Measurements from ENCODE around the gene BRICD5. TPM values are rescaled to one million over a fixed set of nuclear protein-coding genes. Genes with fewer than 3 reads are reported as not detected.

The BRICD5 gene
- total and polyA plus RNA-seq, 2 experiments from 2014 or later = 6.2 to 9.9 TPM

DNA sequence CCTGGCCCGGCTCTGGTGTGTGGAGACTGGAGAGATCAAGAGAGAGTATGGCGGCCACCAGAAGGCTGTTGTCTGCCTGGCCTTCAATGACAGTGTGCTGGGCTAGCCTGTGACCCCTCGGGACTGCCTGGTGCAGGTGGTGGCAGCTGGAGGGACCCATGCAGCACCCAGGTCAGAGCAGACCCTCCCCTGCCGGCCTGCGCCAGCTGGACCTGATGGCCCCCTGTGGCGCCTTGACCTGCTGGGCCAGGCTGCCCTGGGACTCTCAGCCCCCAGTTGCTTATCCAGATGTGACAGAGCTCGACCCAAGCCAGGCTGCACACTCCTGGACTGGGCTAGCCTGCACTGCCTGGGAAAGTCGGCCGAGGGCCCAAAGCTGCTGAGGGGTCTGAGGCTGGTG lies 1.9 kb downstream of the BRICD5 start:
- Histone ChIP-seq H2AFZ (no peak overlapping the region), H3K36me3 (replicated peaks; ENCODE audit: insufficient read depth, low read depth) (no peaks in the 10 kb centered on the region), H3K27ac (no peak overlapping the region), H3K79me2 (peaks cover 27% of the 10 kb centered on the region), H3K4me3 (no peak overlapping the region), H3K27me3 (no peaks in the 10 kb centered on the region), H3K9me3 (ENCODE audit: low read depth) (no peaks in the 10 kb centered on the region), H4K20me1 (ENCODE audit: insufficient read depth, poor library complexity, severe bottlenecking) (peaks cover 8% of the 10 kb centered on the region), H3K4me2 (no peak overlapping the region), H3K4me1 (ENCODE audit: insufficient read depth) (peaks cover 16% of the 10 kb centered on the region), H3K9me2 (replicated peaks; ENCODE audit: insufficient read depth) (no peaks in the 10 kb centered on the region)
- whole genome bisulfite sequencing (ENCODE audit: low lambda C conversion rate, missing lambda C conversion rate) = 96% methylated on average over 9 of the region's 9 CpGs
- DNase-seq (ENCODE audit: low spot score) = no peak
- TF ChIP-seq EZH2phosphoT487 (IDR thresholded peaks at IDR 0.05; ENCODE audit: low read depth, severe bottlenecking, unreplicated experiment) (no peak), EZH2 (IDR thresholded peaks at IDR 0.05; ENCODE audit: borderline replicate concordance) (no peak)
- TF ChIP-seq, protein P1, sequence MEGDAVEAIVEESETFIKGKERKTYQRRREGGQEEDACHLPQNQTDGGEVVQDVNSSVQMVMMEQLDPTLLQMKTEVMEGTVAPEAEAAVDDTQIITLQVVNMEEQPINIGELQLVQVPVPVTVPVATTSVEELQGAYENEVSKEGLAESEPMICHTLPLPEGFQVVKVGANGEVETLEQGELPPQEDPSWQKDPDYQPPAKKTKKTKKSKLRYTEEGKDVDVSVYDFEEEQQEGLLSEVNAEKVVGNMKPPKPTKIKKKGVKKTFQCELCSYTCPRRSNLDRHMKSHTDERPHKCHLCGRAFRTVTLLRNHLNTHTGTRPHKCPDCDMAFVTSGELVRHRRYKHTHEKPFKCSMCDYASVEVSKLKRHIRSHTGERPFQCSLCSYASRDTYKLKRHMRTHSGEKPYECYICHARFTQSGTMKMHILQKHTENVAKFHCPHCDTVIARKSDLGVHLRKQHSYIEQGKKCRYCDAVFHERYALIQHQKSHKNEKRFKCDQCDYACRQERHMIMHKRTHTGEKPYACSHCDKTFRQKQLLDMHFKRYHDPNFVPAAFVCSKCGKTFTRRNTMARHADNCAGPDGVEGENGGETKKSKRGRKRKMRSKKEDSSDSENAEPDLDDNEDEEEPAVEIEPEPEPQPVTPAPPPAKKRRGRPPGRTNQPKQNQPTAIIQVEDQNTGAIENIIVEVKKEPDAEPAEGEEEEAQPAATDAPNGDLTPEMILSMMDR (IDR thresholded peaks at IDR 0.05; ENCODE audit: poor library complexity) = no peak

DNA sequence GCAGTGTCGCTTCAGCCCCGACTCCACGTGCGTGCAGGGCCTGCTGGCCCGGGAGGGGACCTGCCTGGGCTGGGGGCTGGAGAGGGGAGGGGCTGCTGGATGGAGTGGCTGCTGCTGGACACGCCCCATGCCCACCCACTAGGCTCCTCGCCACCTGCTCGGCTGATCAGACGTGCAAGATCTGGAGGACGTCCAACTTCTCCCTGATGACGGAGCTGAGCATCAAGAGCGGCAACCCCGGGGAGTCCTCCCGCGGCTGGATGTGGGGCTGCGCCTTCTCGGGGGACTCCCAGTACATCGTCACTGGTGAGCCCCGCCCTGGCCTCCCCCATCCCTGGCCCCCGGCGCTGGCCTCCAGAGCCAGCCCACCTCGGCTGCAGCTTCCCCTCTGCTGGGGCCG lies 2.4 kb downstream of the BRICD5 start:
- TF ChIP-seq EZH2 (IDR thresholded peaks at IDR 0.05; ENCODE audit: borderline replicate concordance) (no peak), EZH2phosphoT487 (IDR thresholded peaks at IDR 0.05; ENCODE audit: low read depth, severe bottlenecking, unreplicated experiment) (no peak)
- TF ChIP-seq, protein P1 (IDR thresholded peaks at IDR 0.05; ENCODE audit: poor library complexity) = no peak
- Histone ChIP-seq H3K36me3 (replicated peaks; ENCODE audit: insufficient read depth, low read depth) (no peaks in the 10 kb centered on the region), H3K27me3 (no peaks in the 10 kb centered on the region), H3K4me2 (no peak overlapping the region), H3K27ac (no peak overlapping the region), H3K79me2 (peaks cover 23% of the 10 kb centered on the region), H3K9me3 (ENCODE audit: low read depth) (no peaks in the 10 kb centered on the region), H3K9me2 (replicated peaks; ENCODE audit: insufficient read depth) (no peaks in the 10 kb centered on the region), H3K4me1 (ENCODE audit: insufficient read depth) (peaks cover 15% of the 10 kb centered on the region), H2AFZ (no peak overlapping the region), H3K4me3 (no peak overlapping the region), H4K20me1 (ENCODE audit: insufficient read depth, poor library complexity, severe bottlenecking) (peaks cover 6% of the 10 kb centered on the region)
- DNase-seq (ENCODE audit: low spot score) = no peak
- WGBS (ENCODE audit: low lambda C conversion rate, missing lambda C conversion rate) = 85% methylated on average over 7 of the region's 23 CpGs

DNA sequence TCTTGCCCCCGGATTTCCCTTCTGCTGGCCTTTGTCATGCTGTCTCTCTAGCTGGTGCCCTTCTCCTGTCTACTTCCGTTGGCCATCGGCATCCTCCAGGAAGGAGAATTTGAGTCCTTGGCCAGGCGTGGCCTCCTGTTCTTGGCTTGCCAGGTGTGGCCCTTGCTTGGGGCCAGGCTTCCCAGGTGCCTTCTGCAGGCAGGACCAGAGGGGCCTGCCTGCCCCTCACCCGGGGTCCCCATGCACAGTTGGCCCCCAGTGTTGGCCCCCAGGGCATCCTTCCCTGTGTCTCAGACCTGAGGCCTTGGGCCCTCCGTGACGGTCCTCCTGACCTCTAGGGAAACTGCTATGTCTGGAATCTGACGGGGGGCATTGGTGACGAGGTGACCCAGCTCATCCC lies 2.8 kb downstream of the BRICD5 start:
- DNase-seq (ENCODE audit: low spot score) = no peak
- Histone ChIP-seq H3K36me3 (replicated peaks; ENCODE audit: insufficient read depth, low read depth) (no peaks in the 10 kb centered on the region), H3K79me2 (peaks cover 18% of the 10 kb centered on the region), H3K4me2 (no peak overlapping the region), H4K20me1 (ENCODE audit: insufficient read depth, poor library complexity, severe bottlenecking) (peaks cover 2% of the 10 kb centered on the region), H3K4me1 (ENCODE audit: insufficient read depth) (peaks cover 11% of the 10 kb centered on the region), H3K27me3 (no peaks in the 10 kb centered on the region), H3K9me3 (ENCODE audit: low read depth) (no peaks in the 10 kb centered on the region), H3K4me3 (no peak overlapping the region), H3K27ac (no peak overlapping the region), H3K9me2 (replicated peaks; ENCODE audit: insufficient read depth) (no peaks in the 10 kb centered on the region), H2AFZ (no peak overlapping the region)
- 94% methylated on average over 9 of the region's 9 CpGs for WGBS (ENCODE audit: low lambda C conversion rate, missing lambda C conversion rate)
- TF ChIP-seq, protein P1 (IDR thresholded peaks at IDR 0.05; ENCODE audit: poor library complexity) = no peak
